T47D (cell line): ENCODE results near the gene USP11.

Experiments
- DNase-seq, 2 experiments: peaks; one replicate each; pipeline versions ENCODE4 v3.0.0 to v3.0.0-alpha.2; 2011 to 2012; ENCODE audit warnings: low read depth in 1 of 2, low spot score in 1 of 2
- JUND ChIP-seq: IDR thresholded peaks from 2 replicates; pipeline ENCODE4 v1.6.1; 2012; ENCODE audit warnings: low read depth
- in situ Hi-C: cut with HindIII; loops from 2 replicates; pipeline ENCODE4 v1.10.0; 2016; ENCODE audit warnings: low sequenced_read_pairs, low pct_unique_long_range_greater_than_20kb

Gene USP11

DNA sequence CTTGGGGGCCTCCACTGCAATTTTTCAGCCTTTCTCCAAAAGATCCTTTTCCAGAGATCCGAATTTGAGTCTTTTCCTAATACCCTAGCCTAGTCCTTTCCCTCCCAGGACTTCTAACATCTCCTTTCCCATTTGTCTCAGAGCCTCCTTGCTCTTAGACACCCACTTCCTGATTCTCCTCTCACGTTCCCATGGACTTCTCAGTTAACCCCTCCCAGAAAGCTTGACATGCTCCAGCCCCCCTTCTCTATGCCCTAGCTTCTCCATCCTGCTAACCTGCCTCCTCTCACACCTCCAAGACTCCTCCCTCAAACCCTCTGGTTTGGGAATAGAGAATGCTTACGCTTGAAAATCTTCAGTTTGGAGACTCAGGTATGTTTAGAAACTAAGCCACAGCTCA is 36.7 kb upstream of the USP11 start:
- TF ChIP-seq JUND: no peak
- no peak for DNase-seq
- in situ Hi-C loops: no loop called here

DNA sequence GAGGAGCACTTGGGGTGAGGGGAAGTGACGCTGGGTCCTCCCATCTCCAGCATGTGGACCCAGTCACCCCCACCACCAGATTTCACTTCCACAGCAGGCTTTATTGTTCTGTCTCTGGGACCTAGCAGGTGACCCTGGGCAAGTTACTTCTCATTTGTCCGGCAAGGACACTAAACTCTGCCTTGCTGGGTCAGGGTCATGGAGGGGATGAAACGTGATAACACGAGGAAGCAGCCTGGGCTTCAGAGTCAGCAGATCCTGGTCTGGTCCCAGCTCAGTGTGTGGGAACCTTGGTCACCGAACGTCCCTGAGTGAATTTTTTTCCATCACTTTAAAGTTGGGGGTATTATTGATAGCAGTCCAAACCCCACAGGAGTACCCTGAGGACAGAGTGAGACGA is 35.3 kb upstream of the USP11 start:
- TF ChIP-seq JUND: no peak
- in situ Hi-C loops: no loop called here
- no peak for DNase-seq

DNA sequence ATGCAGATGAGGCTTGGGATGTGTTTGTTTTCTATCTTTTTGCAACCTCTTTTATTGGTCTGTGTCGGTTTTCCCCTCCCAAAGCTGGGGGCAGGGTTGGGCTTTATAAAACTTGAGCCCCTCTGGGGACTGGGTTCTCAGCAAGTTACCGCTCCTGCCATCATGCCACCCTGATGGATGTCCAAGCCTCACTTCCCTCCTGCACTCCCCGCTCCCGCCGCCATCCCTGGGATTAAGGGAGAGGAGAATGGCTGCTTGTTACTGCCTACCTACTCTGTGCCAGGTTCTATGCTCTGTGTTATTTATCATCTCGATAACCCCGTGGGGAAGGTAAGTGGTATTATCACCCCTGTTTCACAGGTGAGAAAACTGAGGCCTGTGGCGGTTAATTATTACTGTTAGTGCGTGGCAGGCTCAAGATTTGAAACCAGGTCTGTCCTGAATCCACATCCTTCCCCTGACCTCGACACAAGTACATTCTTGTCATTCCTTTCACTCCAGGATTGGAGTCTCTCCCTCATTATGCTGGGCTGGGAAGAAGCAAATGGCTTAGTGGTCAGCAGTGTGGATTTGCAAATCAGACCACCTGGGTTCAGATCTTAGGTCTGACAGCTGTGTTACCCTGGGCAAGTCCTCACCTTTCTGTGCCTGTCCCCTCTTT is 34.7 kb upstream of the USP11 start:
- in situ Hi-C loops: no loop called here
- TF ChIP-seq JUND: no peak
- peak in 1 of 2 experiments; percentile 45 for DNase-seq

- in situ Hi-C loops: no loop called here
- DNase-seq: no peak
- no peak for TF ChIP-seq JUND
These were observed 34.1 kb upstream of the USP11 start for GRCh38 chrX:47198687-47199080.

DNA sequence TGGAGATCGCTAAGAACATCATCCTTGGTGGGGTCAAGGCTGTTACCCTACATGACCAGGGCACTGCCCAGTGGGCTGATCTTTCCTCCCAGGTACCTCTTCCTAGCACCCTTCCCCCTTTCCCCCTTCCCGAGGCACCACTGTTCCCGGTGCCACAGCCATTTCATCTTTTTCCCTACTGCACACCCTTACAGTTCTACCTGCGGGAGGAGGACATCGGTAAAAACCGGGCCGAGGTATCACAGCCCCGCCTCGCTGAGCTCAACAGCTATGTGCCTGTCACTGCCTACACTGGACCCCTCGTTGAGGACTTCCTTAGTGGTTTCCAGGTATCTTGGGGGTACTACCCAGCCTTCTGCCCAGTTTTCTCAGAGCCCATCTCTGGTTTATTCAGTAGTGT is 33.5 kb upstream of the USP11 start:
- no peak for TF ChIP-seq JUND
- in situ Hi-C loops: no loop called here
- no peak for DNase-seq

DNA sequence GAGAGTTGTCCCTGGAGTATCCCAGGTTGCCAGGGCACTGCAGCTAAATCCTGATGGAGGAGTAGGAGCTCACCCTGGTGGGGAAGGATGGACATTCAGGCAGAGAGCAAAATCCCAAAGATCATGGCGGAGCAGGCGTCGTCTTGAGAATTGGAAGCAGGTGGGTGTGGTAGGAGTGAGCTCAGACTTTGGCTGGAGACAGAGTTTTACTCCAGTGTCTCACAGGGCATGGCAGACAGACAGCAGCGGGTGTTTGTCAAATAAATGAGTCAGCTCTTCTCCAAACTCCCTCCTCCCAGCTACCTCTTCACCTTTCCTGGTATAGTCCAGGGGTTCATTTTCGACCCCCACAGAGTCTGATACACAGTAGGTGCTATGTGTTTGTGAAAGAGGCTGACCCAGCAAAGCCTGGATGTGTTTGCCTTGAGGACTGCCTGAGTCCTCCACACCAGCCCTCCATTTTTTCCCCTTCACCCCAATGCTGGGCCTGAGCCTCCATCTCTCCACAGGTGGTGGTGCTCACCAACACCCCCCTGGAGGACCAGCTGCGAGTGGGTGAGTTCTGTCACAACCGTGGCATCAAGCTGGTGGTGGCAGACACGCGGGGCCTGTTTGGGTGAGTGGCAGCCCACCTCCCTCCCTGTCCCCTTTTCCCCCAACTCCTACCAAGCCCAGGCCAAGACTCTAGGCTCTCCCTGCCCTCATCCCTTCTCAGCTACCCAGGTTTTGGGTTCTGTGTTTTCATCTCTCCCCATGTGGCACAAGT is 32.2 kb upstream of the USP11 start:
- peak in 1 of 2 experiments; percentile 30 for DNase-seq
- TF ChIP-seq JUND: no peak
- in situ Hi-C loops: no loop called here

DNA sequence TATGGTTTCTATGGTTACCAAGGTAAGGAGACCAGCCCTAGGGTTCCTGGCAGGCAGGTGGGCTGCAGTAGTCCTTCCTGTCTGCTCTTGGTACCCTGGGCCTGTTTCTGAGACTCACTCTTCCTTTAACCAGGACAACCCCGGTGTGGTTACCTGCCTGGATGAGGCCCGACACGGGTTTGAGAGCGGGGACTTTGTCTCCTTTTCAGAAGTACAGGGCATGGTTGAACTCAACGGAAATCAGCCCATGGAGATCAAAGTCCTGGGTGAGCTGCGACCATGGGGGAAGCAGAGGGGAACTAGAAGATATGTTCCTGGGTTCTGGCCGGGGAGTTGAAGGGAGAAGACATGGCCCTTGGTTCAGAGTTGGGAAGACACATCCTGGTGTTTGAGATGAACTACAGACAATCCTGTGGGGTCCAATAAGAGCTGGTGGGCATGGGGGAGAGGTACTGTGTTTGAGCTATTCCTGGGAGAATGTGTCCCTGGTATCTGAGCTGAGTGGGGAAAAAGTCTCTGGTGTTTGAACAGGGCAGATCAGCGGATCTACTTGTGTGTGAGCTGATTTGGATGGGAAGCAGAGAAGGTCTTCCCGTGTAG is 31.4 kb upstream of the USP11 start:
- in situ Hi-C loops: no loop called here
- no peak for DNase-seq
- TF ChIP-seq JUND: no peak

DNA sequence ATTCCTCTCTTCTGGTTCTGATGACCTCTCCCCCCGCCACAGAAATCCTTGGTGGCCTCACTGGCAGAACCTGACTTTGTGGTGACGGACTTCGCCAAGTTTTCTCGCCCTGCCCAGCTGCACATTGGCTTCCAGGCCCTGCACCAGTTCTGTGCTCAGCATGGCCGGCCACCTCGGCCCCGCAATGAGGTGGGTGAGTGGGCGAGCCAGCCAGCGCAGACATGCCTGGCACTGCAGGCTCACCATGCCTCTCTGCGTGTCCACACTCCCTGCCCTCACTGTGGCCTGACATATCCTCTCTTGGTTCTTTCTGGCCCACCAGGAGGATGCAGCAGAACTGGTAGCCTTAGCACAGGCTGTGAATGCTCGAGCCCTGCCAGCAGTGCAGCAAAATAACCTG is 30.5 kb upstream of the USP11 start:
- in situ Hi-C loops: no loop called here
- TF ChIP-seq JUND: no peak
- no peak for DNase-seq

- in situ Hi-C loops: no loop called here
- DNase-seq: no peak
- TF ChIP-seq JUND: no peak
These were observed 29.9 kb upstream of the USP11 start for GRCh38 chrX:47202877-47203276.

- no peak for DNase-seq
- in situ Hi-C loops: no loop called here
- TF ChIP-seq JUND: no peak
These were observed 27.8 kb upstream of the USP11 start for GRCh38 chrX:47204970-47205369.

DNA sequence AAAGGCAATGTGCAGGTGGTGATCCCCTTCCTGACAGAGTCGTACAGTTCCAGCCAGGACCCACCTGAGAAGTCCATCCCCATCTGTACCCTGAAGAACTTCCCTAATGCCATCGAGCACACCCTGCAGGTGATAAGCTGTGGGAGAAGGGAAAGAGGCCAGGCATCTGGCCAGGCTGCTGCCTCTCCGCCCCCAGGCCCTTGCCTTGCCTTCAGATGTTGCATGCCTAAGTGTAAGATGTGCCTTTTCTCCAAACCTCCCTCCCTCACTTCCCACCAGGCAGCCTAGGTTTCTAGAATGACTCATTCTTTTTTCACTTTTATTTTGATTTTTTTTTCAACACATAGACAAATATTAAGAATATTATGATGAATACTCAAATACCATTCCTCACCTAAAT is 26.5 kb upstream of the USP11 start:
- in situ Hi-C loops: no loop called here
- TF ChIP-seq JUND: no peak
- DNase-seq: no peak

DNA sequence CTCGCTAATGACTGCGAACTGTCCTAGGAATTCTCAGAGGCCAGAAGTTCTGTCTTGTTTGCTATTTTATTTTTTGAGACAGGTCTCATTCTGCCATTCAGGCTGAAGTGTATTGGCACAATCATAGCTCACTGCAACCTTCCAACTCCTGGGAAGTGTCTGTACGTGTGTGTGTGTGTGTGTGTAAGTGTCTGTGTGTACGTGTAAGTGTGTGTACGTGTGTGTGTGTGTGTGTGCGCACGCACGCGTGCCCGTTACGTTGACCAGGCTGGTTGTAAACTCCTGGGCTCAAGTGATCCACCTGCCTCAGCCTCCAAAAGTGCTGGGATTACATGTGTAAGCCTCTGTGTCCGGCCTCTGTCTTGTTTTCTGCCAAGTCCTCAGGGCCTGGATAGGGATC is 24.7 kb upstream of the USP11 start:
- in situ Hi-C loops: no loop called here
- no peak for DNase-seq
- TF ChIP-seq JUND: no peak

DNA sequence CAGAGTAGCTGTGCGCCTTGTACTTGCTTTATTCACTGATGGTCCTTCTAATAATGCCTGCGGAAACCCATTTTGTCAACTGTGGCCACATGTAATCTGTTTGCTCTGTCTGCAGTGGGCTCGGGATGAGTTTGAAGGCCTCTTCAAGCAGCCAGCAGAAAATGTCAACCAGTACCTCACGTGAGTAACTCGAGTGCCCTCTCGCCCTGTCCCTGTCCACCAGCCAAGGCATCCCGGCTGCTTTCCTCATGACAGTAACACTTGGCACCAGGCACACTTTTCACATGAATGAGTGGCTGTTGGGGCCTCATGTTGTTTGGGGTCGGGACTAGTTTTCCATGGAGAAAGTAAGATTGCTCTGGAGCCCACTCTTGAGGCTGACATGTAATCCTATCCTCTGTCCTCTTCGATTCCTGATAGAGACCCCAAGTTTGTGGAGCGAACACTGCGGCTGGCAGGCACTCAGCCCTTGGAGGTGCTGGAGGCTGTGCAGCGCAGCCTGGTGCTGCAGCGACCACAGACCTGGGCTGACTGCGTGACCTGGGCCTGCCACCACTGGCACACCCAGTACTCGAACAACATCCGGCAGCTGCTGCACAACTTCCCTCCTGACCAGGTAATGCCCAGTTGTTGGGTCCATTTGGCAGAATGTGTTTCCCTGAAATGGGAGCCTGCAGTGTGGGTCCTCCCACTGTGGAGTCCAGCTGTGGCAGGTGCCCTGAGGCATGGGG is 23.1 kb upstream of the USP11 start:
- in situ Hi-C loops: no loop called here
- no peak for DNase-seq
- TF ChIP-seq JUND: no peak
